GM12891 (cell line): ENCODE results near the gene ENOX1.

Source experiments
- DNase-seq: peaks from one replicate; pipeline ENCODE4 v3.0.0; 2011; ENCODE audit warnings: low spot score; ENCODE audit not compliant: insufficient read length
- FAIRE-seq: peaks from 2 replicates; lab custom pipeline; 2011; peaks lifted over from hg19 to GRCh38; lab: Jason Lieb, UNC
- PAX5 ChIP-seq: IDR thresholded peaks from 2 replicates; pipeline ENCODE4 v1.6.1; 2011; ENCODE audit warnings: low read length, moderate library complexity, mild to moderate bottlenecking; ENCODE audit not compliant: insufficient read depth, severe bottlenecking
- POLR2A ChIP-seq: IDR thresholded peaks from 2 replicates; pipeline ENCODE4 v1.6.1; 2011; ENCODE audit warnings: low read depth, low read length, control low read depth
- POLR2AphosphoS5 ChIP-seq: IDR thresholded peaks from 2 replicates; pipeline ENCODE4 v1.6.1; 2011; ENCODE audit warnings: low read depth, low read length, control low read depth
- POU2F2 ChIP-seq: IDR thresholded peaks from 2 replicates; pipeline ENCODE4 v1.6.1; 2011; ENCODE audit warnings: low read depth, mild to moderate bottlenecking, control low read depth, low read length, moderate library complexity
- SPI1 ChIP-seq: IDR thresholded peaks from 2 replicates; pipeline ENCODE4 v1.6.1; 2011; ENCODE audit warnings: low read depth, low read length, control low read depth
- TAF1 ChIP-seq: IDR thresholded peaks from 2 replicates; pipeline ENCODE4 v1.6.1; 2011; ENCODE audit warnings: low read depth, low read length, control low read depth

Gene ENOX1

GRCh38 chr13:43333176-43333575, 453.6 kb downstream of the ENOX1 start:
- TF ChIP-seq TAF1 (no peak), POU2F2 (no peak), POLR2AphosphoS5 (no peak), POLR2A (no peak), PAX5 (no peak), SPI1 (no peak)
- no peak for DNase-seq
- no peak for FAIRE-seq

- no peak for FAIRE-seq
- no peak for DNase-seq
- no peak for TF ChIP-seq POLR2AphosphoS5
- TF ChIP-seq POLR2A: no peak
These were observed 455.1 kb downstream of the ENOX1 start for GRCh38 chr13:43331672-43332071.

GRCh38 chr13:43329702-43330101, 457.1 kb downstream of the ENOX1 start:
- TF ChIP-seq TAF1 (no peak), SPI1 (no peak), POLR2A (no peak), POU2F2 (no peak), PAX5 (no peak), POLR2AphosphoS5 (no peak)
- FAIRE-seq (no peak), DNase-seq (no peak)

- FAIRE-seq: no peak
- TF ChIP-seq POU2F2 (no peak), TAF1 (no peak), POLR2AphosphoS5 (no peak), PAX5 (no peak), SPI1 (no peak), POLR2A (no peak)
These were observed 457.9 kb downstream of the ENOX1 start for GRCh38 chr13:43328907-43329306.

GRCh38 chr13:43326100-43326499, 460.7 kb downstream of the ENOX1 start:
- no peak for DNase-seq
- no peak for FAIRE-seq
- no peak for TF ChIP-seq TAF1
- TF ChIP-seq SPI1: no peak
- no peak for TF ChIP-seq PAX5
- no peak for TF ChIP-seq POLR2AphosphoS5
- no peak for TF ChIP-seq POU2F2
- no peak for TF ChIP-seq POLR2A

More at GRCh38 chr13:43328907-43329306, 457.9 kb downstream of the ENOX1 start:
- no peak for DNase-seq

- no peak for DNase-seq
- no peak for TF ChIP-seq POLR2A
- no peak for TF ChIP-seq SPI1
- TF ChIP-seq PAX5: no peak
- TF ChIP-seq POLR2AphosphoS5: no peak
- TF ChIP-seq TAF1: no peak
- TF ChIP-seq POU2F2: no peak
- no peak for FAIRE-seq
These were observed 461.1 kb downstream of the ENOX1 start for GRCh38 chr13:43325636-43326035.

- FAIRE-seq: no peak
- no peak for DNase-seq
- TF ChIP-seq POLR2AphosphoS5 (no peak), TAF1 (no peak), PAX5 (no peak), SPI1 (no peak), POU2F2 (no peak), POLR2A (no peak)
These were observed 462.6 kb downstream of the ENOX1 start for GRCh38 chr13:43324129-43324528.

- FAIRE-seq (no peak), DNase-seq (no peak)
- TF ChIP-seq TAF1 (no peak), POLR2AphosphoS5 (no peak), SPI1 (no peak), POU2F2 (no peak), PAX5 (no peak), POLR2A (no peak)
These were observed 466.9 kb downstream of the ENOX1 start for GRCh38 chr13:43319617-43320444.

- no peak for TF ChIP-seq POLR2A
- TF ChIP-seq POLR2AphosphoS5: no peak
- TF ChIP-seq PAX5: no peak
- TF ChIP-seq SPI1: no peak
- TF ChIP-seq TAF1: no peak
- no peak for TF ChIP-seq POU2F2
- DNase-seq (no peak), FAIRE-seq (peak; percentile 48)
These were observed 469.8 kb downstream of the ENOX1 start for GRCh38 chr13:43316946-43317353.

- DNase-seq (no peak), FAIRE-seq (no peak)
- TF ChIP-seq POU2F2 (no peak), TAF1 (no peak), PAX5 (no peak), POLR2A (no peak), SPI1 (no peak), POLR2AphosphoS5 (no peak)
These were observed 470.5 kb downstream of the ENOX1 start for GRCh38 chr13:43316281-43316680.
